Activated naive CD4-positive, alpha-beta T cell treated with anti-CD3 and anti-CD28 coated beads, Interleukin-2, amount 10 ng/mL, durations not matched to agents 7 days and 5 days (primary cell): ENCODE results near the gene LMO3.

ENCODE experiments used
- CTCF ChIA-PET: fragments of 350-600 bp; sonication (Branson Sonifier 250); formaldehyde crosslinking; loops from one replicate; lab custom pipeline; 2021; ENCODE audit warnings: antibody characterized with exemption; lab: Charles Lee
- DNase-seq: peaks from one replicate; pipeline ENCODE4 v3.0.0-alpha.2; 2020
- H3K27ac Mint-ChIP-seq: one replicate; pipeline ENCODE4 v1.8.0; 2021; ENCODE audit warnings: mild to moderate bottlenecking, moderate library complexity, mixed read lengths
- H3K27me3 Mint-ChIP-seq: one replicate; pipeline ENCODE4 v1.8.0; 2021; ENCODE audit warnings: mild to moderate bottlenecking, mixed read lengths
- H3K36me3 Mint-ChIP-seq: one replicate; pipeline ENCODE4 v1.8.0; 2021; ENCODE audit warnings: mixed read lengths
- H3K4me1 Mint-ChIP-seq: one replicate; pipeline ENCODE4 v1.8.0; 2021; ENCODE audit warnings: mixed read lengths
- H3K4me3 Mint-ChIP-seq: one replicate; pipeline ENCODE4 v1.8.0; 2021; ENCODE audit warnings: mild to moderate bottlenecking, moderate library complexity, mixed read lengths
- H3K9me3 Mint-ChIP-seq: one replicate; pipeline ENCODE4 v1.8.0; 2021; ENCODE audit warnings: mixed read lengths

LMO3 gene

GRCh38 chr12:16504200-16504599 lies 101.8 kb downstream of the LMO3 start:
- DNase-seq = no peak
- H3K36me3 Mint-ChIP-seq = no peaks in the 10 kb centered on the region
- CTCF ChIA-PET = no interaction called here
- no peak overlapping the region for H3K4me3 Mint-ChIP-seq
- H3K27ac Mint-ChIP-seq = no peak overlapping the region
- H3K27me3 Mint-ChIP-seq = no peaks in the 10 kb centered on the region
- H3K9me3 Mint-ChIP-seq = peaks cover 8% of the 10 kb centered on the region
- H3K4me1 Mint-ChIP-seq = no peaks in the 10 kb centered on the region

DNA sequence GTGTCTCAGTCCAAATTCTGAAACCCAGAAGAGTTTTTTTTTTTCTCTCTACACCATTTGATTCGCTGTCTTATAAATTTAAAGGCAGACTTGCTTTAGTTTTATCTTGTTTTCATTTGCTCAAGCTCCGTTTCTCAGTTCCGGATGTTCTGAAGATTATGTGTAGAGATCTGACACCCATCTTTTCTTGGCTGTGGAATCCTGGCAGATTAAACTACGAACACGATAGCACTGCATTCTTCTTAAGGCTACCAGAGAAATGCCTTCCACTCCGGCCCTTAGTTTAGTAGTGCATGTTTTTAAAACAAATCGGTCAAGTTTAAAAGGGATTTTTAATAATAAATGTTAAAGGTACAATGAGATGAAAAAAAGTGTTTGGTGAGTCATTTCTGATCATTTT lies 106.4 kb downstream of the LMO3 start:
- CTCF ChIA-PET = no interaction called here
- Mint-ChIP-seq H3K27ac (no peak overlapping the region), H3K9me3 (peaks cover 5% of the 10 kb centered on the region), H3K36me3 (no peaks in the 10 kb centered on the region), H3K4me1 (no peaks in the 10 kb centered on the region), H3K27me3 (no peaks in the 10 kb centered on the region), H3K4me3 (no peak overlapping the region)
- DNase-seq = no peak
